Stimulated activated CD4-positive, alpha-beta T cell treated with anti-CD3 and anti-CD28 coated beads, Interleukin-4, amount 100 ng/mL, for 4 hours (primary cell): Measurements from ENCODE around the gene FAM149A.

Experiments
- DNase-seq, 2 experiments: peaks; one replicate each; pipeline ENCODE4 v3.0.0-alpha.2; 2020

FAM149A gene

DNA sequence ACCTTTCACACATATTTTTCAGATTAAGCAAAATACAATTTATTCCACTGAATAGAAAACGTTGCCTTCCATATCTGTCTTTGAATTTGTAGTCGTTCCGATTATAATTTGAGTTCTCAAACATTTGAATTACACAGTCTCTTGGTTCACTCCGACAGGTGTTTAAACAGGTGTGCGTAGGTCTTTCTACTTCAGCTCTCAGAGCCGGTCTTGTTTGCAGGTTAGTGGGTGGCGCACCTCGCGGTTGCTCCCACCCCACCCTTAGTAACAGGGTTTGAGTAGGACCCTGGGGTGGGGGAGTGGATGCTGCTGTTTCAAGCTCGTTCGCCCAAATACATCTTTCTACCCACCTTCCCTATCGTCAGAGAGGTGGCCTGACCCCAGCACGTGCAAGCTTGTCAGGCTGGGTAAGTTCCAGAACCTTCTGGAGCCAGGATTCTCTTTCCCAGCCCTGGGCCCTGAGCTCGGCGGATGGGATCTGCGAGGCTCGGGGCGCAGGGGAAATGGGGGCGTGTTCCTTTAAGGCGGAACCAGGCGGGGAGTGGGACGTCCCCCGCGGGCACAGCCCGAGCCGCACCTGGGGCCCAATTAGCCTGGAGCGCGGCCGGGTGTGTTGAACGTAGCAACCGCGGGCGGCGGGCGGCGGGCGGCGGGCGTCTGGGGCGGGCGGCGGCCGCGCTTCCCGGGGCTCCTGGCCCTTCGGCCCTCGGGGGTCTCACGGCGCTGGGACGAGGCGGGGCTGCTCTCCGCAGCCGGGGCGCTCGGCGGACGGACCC lies at the start of gene FAM149A:
TSS of gene FAM149A (plus strand) at position 591 of the 776 bp plus-strand sequence.
- peak; percentile 56 to 59 for DNase-seq

GRCh38 chr4:186058253-186058979 lies 46.1 kb upstream of the FAM149A start:
- no peak for DNase-seq

- DNase-seq = no peak
These were observed 45.6 kb upstream of the FAM149A start for GRCh38 chr4:186058980-186059316.

- DNase-seq = no peak
These were observed 42.6 kb upstream of the FAM149A start for GRCh38 chr4:186061921-186062320.

- DNase-seq = peak; percentile 4 to 24
These were observed 36.6 kb upstream of the FAM149A start for GRCh38 chr4:186067757-186068385.

DNA sequence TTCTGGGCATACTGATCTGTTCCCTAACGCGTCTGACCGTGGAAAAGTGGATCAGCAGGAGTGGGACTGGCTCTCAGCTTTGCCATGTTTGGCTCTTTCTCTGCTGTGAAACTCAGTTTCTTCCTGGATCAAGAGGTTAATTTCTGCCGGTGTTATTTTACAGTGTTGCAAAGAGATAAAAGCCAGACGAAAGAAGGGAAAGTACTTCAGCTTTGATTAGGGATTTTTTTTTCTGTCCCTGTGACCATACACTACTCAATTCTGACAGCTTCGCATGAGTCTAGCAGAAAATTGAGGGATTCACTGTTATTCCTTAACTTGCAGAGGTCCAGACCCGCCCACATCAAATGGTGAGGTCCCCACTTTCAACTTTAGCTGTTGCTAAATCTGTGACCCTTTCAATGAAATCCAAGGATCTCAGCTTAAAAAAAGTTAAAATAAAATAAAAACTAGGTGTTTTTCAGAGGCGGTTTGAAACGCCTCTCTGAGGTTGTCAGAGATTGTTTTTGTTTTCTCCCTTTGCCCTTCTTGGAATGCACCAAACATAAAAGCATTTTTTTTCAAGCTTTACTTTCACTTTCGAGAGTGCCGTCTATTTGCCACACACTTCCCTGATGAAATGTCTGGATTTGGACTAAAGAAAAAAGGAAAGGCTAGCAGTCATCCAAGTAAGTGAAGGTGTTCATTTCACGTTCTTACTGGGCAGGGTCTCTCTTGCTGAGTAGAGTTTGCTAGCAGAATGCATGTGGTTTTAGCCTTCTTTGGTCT lies 35.7 kb upstream of the FAM149A start, which contains the start of gene TLR3:
TSS of gene TLR3 (plus strand) at position 576 of the 768 bp plus-strand sequence. CDS start 7,464 bp downstream, outside the sequence.
- DNase-seq = no peak

DNA sequence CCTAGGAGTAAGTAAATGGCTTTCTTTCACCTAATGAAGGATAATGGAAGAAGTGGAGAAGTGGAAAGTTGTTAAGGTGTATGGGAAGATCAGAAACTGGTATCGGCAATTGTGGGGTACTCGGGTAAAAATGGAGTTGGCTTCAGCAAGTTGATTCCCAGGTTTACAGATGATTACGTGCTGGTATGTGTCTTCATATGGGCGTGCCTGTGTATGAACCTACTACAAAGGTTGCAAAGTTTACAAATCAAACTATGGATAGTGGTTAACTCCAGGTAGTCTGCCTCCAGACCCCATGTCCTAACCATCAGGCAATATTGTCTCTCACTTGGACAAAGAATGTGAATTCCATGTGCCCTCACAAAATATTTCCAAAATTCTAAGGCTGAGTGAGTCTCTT lies 34.8 kb upstream of the FAM149A start:
- no peak for DNase-seq

DNA sequence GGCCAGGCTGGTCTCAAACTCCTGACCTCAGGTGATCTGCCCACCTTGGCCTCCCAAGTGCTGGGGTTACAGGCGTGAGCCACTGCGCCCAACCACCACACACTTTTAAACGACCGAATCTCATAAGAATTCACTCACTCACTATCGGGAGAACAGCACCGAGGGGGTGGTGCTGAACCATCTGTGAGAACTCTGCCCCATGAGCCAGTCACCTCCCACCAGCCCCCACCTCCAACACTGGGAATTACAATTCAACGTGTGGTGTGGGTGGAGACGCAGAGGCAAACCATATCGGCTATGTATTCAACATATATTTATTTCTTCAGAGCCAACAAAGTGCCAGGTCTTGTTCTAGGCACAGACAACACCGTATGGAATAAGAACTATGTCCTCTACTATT lies 32.0 kb upstream of the FAM149A start:
- DNase-seq = no peak

DNA sequence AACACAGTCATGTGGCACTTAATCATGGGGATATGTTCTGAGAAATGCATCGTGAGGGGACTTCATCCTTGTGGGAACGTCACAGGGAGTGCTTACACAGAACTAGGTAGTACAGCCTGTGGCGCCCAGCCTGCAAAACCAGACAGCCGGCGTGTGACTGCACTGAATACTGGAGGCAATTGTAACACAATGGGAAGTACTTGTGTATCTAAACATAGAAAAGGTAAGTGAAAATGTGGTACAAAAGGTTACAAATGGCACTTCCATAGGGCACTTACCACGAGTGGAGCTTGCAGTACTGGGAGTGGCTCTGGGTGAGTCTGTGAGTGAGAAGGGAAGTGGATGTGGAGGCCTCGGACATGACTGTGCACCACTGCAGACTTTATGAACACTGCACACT lies 30.3 kb upstream of the FAM149A start:
- no peak for DNase-seq

GRCh38 chr4:186078981-186079638 lies 25.4 kb upstream of the FAM149A start:
- no peak for DNase-seq

GRCh38 chr4:186079694-186080093 lies 24.8 kb upstream of the FAM149A start:
- no peak for DNase-seq

- no peak for DNase-seq
These were observed 23.2 kb upstream of the FAM149A start for GRCh38 chr4:186081202-186081807.

DNA sequence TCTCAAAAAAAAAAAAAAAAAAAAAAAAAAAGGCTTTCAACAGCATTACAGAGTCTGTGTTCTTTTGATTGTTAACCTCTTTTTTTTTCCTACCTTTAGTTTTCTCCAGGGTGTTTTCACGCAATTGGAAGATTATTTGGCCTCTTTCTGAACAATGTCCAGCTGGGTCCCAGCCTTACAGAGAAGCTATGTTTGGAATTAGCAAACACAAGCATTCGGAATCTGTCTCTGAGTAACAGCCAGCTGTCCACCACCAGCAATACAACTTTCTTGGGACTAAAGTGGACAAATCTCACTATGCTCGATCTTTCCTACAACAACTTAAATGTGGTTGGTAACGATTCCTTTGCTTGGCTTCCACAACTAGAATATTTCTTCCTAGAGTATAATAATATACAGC lies 22.3 kb upstream of the FAM149A start:
- DNase-seq = no peak

GRCh38 chr4:186088523-186088922 lies 16.0 kb upstream of the FAM149A start:
- no peak for DNase-seq

- no peak for DNase-seq
These were observed 12.2 kb upstream of the FAM149A start for GRCh38 chr4:186092296-186092695.

DNA sequence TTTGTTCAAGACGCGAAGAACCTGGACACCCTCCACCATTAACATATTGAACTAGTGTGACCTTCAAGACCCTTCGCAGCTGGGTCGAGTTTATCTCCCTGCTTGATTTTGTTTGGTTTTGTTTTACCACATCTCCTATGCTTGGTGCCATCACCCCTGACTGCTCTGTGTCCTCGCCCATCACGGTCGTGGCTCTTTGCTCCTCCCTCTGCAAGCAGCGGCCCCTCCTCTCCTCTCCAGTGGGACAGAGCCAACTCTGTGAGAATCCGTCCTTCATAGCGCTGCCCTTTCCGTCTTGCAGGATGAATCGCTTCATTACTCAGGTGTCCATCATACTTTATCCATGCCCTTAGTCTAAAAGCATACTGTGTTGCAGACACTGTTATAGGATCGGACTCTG lies 9.1 kb upstream of the FAM149A start:
- DNase-seq = no peak

DNA sequence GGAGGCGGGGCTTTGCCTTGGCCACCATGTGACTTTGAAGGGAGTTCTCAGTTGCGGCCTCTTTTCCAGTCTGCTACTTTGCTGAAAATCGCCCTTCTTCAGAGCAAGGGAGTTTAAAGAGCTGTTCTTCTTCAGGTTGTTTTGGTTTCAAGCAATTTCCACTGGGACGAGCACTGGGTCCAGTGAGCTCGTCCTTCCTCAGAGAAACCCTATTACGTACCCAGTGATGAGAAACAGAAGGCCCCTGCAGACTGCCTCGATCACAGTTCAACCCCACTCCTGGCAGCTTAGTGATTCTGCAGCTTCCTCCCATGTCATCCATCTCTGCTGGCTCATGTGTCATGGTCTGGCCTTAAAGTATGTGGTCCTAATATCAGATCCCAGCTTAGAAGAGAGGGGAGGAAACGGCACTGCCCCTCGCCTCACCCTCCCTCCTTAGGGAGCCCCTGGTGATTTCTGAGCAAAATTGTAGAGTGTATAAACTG lies 7.8 kb upstream of the FAM149A start:
- no peak for DNase-seq

DNA sequence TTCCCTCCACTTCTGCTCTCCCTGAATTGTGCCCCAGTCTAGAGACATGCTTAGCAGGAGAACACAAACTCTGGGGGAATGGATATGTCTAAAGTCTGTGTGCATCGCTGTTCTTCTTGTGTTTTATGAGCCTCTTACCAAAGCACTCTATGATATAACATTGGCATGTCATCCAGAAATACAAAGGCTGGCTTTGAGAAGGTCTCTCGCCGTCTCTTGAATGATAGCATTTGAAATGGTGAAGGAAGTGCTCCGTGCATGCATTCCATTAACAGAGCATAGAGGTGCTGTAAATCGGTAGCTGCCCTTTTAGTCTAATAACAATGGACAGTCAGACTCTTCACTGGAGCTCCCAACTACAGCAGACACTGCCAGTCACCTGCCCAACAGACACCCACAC lies 7.1 kb upstream of the FAM149A start:
- no peak for DNase-seq

DNA sequence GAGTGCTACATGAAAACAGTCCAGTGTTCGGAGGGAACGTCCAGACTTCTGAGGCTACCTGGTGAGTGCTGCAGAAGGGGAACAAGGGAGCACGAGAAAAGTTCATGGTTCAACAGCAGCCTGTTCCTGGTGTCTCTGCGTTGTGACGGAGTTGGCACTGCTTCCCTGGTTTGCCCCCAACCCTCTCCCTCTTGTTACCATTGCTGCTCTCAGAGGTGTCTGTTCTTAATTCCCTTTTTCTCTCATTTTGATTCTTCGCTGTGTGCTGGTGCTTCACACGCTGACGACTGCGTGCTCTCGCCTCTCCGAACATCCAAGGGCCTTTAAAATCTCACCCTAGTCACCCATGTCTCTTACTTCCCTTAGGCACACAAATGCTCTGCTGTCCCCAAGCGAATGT lies 1.6 kb upstream of the FAM149A start:
- no peak for DNase-seq

- peak in 1 of 2 experiments; percentile 6 for DNase-seq
These were observed 564 bp downstream of the FAM149A start for GRCh38 chr4:186104890-186105646.
